ENCODE results near the gene RXRG. TPM values are rescaled to one million over a fixed set of nuclear protein-coding genes. Genes with fewer than 3 reads are reported as not detected.

RXRG gene
- total RNA-seq, 1 experiment from 2014 or later, result not detected

- no peaks in the 10 kb centered on the region for H3K79me2 ChIP-seq (ENCODE audit: insufficient read depth, low read length)
- H3K9ac ChIP-seq (ENCODE audit: extremely low read depth, insufficient read length, low read length), result no peak overlapping the region
- H4K5ac ChIP-seq (ENCODE audit: insufficient read length, low read depth, low read length), result no peak overlapping the region
- no peak overlapping the region for H2AFZ ChIP-seq (ENCODE audit: low read length)
- H3K4me1 Mint-ChIP-seq, result peaks cover 0 to 12% of the 10 kb centered on the region in 2 experiments; a peak in 2 of 4 replicates
- TF ChIP-seq CTCF (conservative IDR thresholded peaks at IDR 0.05), result no peak
- H3K4me2 ChIP-seq (ENCODE audit: insufficient read depth, insufficient read length, low read length), result no peak overlapping the region
- no peaks in the 10 kb centered on the region for H4K20me1 ChIP-seq (ENCODE audit: control insufficient read depth, insufficient read depth, insufficient read length)
- H3K9me3 ChIP-seq (ENCODE audit: control insufficient read depth, low read depth, low read length), result no peaks in the 10 kb centered on the region
- peaks cover 7% of the 10 kb centered on the region for H3K23me2 ChIP-seq (ENCODE audit: insufficient read length, low read depth, low read length, poor library complexity, severe bottlenecking)
- peaks cover 5% of the 10 kb centered on the region for H3K27me3 Mint-ChIP-seq (ENCODE audit: low read depth)
- H3K4ac ChIP-seq (ENCODE audit: low read depth, low read length), result no peak overlapping the region
- H2BK15ac ChIP-seq (ENCODE audit: low read depth, low read length), result no peak overlapping the region
- H3K27ac ChIP-seq (ENCODE audit: insufficient read length, low read depth, low read length), result no peak overlapping the region
- no peak overlapping the region for H3K14ac ChIP-seq (ENCODE audit: insufficient read depth, low read length)
- no peak overlapping the region for H2AK5ac ChIP-seq (ENCODE audit: insufficient read length, low read length)
- no peak overlapping the region for H2BK5ac ChIP-seq (ENCODE audit: insufficient read length, low read length)
- H3K23ac ChIP-seq (ENCODE audit: insufficient read length, low read depth, low read length), result no peak overlapping the region
- H3K4me1 ChIP-seq (ENCODE audit: insufficient read depth, low read length), result peaks cover 8% of the 10 kb centered on the region; the same call in 1 of the 2 replicates
- no peak overlapping the region for H3T11ph ChIP-seq (ENCODE audit: low read length)
- peaks cover 53% of the 10 kb centered on the region; the same call in 1 of the 2 replicates for H3K27me3 ChIP-seq (ENCODE audit: insufficient read depth, low read length)
- no peak overlapping the region for H3K18ac ChIP-seq (ENCODE audit: insufficient read length, low read depth, low read length)
- H3K4me3 Mint-ChIP-seq, result no peak overlapping the region
- DNase-seq, result no peak
- H3K9me3 Mint-ChIP-seq, result peaks cover 0 to 3% of the 10 kb centered on the region in 2 experiments; a peak in 1 of 5 replicates
- H2BK120ac ChIP-seq (ENCODE audit: low read depth, low read length, poor library complexity, severe bottlenecking), result no peak overlapping the region
- no peak overlapping the region for H2BK12ac ChIP-seq (ENCODE audit: insufficient read length, low read depth, low read length)
- H4K8ac ChIP-seq (replicated peaks; ENCODE audit: insufficient read length, low read depth, low read length), result no peak overlapping the region
- H4K91ac ChIP-seq (ENCODE audit: insufficient read length, low read depth, low read length), result no peak overlapping the region
- no peaks in the 10 kb centered on the region for H3K79me1 ChIP-seq (ENCODE audit: insufficient read depth, low read depth, low read length, poor library complexity, severe bottlenecking)
- H2BK20ac ChIP-seq (ENCODE audit: low read depth, low read length, poor library complexity, severe bottlenecking), result no peak overlapping the region
- no peak overlapping the region for H3K27ac Mint-ChIP-seq
- no peaks in the 10 kb centered on the region for H3K36me3 Mint-ChIP-seq (ENCODE audit: insufficient read depth in 1 of 3, low read depth in 3 of 3)
- no peak overlapping the region for H3K56ac ChIP-seq (ENCODE audit: insufficient read length, low read depth, low read length)
Observed at GRCh38 chr1:165442653-165443052, 2.3 kb downstream of the RXRG start.

Data from H9 (cell line).